ENCODE data around the gene PATE2. TPM values are rescaled to one million over a fixed set of nuclear protein-coding genes. Genes with fewer than 3 reads are reported as not detected.

The PATE2 gene
- total RNA-seq, 1 experiment from 2014 or later = not detected

Other genes starting within 250 kb of the PATE2 start
- 108 and 118 TPM in 2 replicates for gene EI24, start 209.4 kb downstream of the PATE2 start, total RNA-seq (2014; rRNA removed; shearing (Covaris generic))
- gene STT3A, start 186.0 kb downstream of the PATE2 start, total RNA-seq (2014; rRNA removed; shearing (Covaris generic)) = 421 and 482 TPM in 2 replicates
- gene CHEK1, start 153.7 kb downstream of the PATE2 start, total RNA-seq (2014; rRNA removed; shearing (Covaris generic)) = 42.9 and 46.3 TPM in 2 replicates
- not detected in 2 replicates for gene ACRV1, start 98.0 kb downstream of the PATE2 start, total RNA-seq (2014; rRNA removed; shearing (Covaris generic))
- gene PATE1, start 32.5 kb downstream of the PATE2 start, total RNA-seq (2014; rRNA removed; shearing (Covaris generic)) = not detected in 2 replicates
- not detected in 2 replicates for gene PATE3, start 9.3 kb upstream of the PATE2 start, total RNA-seq (2014; rRNA removed; shearing (Covaris generic))
- gene PATE4, start 54.5 kb upstream of the PATE2 start, total RNA-seq (2014; rRNA removed; shearing (Covaris generic)) = not detected in 2 replicates
- 7.1 and 7.7 TPM in 2 replicates for gene HYLS1, start 108.8 kb upstream of the PATE2 start, total RNA-seq (2014; rRNA removed; shearing (Covaris generic))
- 18.6 and 30.0 TPM in 2 replicates for gene PUS3, start 124.4 kb upstream of the PATE2 start, total RNA-seq (2014; rRNA removed; shearing (Covaris generic))
- not detected in 2 replicates for gene DDX25, start 125.7 kb upstream of the PATE2 start, total RNA-seq (2014; rRNA removed; shearing (Covaris generic))
- not detected in 2 replicates for gene VSIG10L2, start 167.2 kb upstream of the PATE2 start, total RNA-seq (2014; rRNA removed; shearing (Covaris generic))